Measurements from ENCODE around the gene FNDC11.

FNDC11 gene

GRCh38 chr20:63544241-63544957 is 9.6 kb upstream of the FNDC11 start:
- no peak for TF ChIP-seq CTCF (IDR thresholded peaks at IDR 0.05; ENCODE audit: low read depth, low read length, missing control alignments)
- no peak overlapping the region for H3K4me3 ChIP-seq (ENCODE audit: low read depth, low read length)
- no peak for DNase-seq (ENCODE audit: low read depth)

DNA sequence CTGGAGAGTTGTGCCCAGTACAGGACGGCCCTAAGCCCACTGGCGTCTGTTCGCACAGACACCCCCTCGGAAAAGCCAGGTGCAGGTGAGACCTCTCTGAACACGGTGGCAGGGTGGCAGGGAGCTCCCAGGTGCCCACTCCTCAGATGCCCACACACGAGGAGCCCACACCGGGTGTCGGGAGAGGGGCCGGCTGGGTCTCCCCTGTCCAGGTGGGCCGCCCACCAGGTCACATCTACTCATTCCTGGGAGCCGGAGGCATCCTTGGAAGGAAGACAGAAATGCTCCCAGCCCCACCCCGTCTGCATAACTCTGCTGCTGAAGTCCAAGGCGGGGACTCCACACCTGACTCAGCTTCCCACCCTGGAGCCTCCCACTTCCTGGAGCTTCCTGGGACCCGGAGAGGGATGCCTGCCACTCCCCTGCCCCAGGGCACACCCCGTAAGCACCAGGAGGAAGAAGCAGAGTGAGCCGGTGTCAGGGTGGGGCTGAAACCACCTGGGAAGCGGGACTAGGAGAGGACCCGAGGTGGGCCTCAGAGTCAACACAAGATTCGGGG is 8.9 kb upstream of the FNDC11 start:
- no peak overlapping the region for H3K4me3 ChIP-seq (ENCODE audit: low read depth, low read length)
- DNase-seq (ENCODE audit: low read depth), result no peak
- no peak for TF ChIP-seq CTCF (IDR thresholded peaks at IDR 0.05; ENCODE audit: low read depth, low read length, missing control alignments)

GRCh38 chr20:63545814-63546213 is 8.1 kb upstream of the FNDC11 start:
- no peak for DNase-seq (ENCODE audit: low read depth)
- TF ChIP-seq CTCF (IDR thresholded peaks at IDR 0.05; ENCODE audit: low read depth, low read length, missing control alignments), result no peak
- no peak overlapping the region for H3K4me3 ChIP-seq (ENCODE audit: low read depth, low read length)

DNA sequence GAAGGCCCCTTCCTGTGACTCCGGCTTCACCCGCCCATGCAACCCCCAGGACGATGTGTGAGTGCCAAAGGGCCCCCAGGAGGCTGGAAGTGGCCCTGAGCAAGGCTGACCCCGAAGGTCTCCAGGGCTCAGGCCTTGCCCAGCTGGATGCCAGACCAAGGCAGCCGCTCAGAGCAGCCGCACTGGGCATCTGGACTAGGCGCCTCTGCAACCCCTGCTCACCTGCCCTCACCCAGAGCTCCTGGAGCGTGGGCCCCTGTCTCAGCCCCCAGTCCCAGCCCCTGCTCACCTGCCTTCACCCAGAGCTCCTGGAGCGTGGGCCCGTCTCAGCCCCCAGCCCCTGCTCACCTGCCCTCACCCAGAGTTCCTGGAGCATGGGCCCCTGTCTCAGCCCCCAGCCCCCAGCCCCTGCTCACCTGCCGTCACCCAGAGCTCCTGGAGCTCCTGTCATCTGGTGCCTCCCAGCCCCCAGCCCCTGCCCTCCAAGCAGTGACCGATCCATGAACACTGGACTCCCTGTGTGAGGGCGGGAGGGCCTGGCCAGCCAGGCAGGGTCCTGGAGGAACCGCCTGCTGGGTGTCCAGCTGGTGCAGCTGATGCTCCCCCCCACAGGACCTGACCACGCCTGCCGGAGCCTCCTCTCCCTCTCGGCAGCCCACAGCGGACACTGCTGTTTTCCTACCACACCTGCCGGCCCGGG is 7.6 kb upstream of the FNDC11 start:
- TF ChIP-seq CTCF (IDR thresholded peaks at IDR 0.05; ENCODE audit: low read depth, low read length, missing control alignments), result no peak
- no peak overlapping the region for H3K4me3 ChIP-seq (ENCODE audit: low read depth, low read length)
- no peak for DNase-seq (ENCODE audit: low read depth)

GRCh38 chr20:63546956-63547724 is 6.8 kb upstream of the FNDC11 start:
- TF ChIP-seq CTCF (IDR thresholded peaks at IDR 0.05; ENCODE audit: low read depth, low read length, missing control alignments), result no peak

DNA sequence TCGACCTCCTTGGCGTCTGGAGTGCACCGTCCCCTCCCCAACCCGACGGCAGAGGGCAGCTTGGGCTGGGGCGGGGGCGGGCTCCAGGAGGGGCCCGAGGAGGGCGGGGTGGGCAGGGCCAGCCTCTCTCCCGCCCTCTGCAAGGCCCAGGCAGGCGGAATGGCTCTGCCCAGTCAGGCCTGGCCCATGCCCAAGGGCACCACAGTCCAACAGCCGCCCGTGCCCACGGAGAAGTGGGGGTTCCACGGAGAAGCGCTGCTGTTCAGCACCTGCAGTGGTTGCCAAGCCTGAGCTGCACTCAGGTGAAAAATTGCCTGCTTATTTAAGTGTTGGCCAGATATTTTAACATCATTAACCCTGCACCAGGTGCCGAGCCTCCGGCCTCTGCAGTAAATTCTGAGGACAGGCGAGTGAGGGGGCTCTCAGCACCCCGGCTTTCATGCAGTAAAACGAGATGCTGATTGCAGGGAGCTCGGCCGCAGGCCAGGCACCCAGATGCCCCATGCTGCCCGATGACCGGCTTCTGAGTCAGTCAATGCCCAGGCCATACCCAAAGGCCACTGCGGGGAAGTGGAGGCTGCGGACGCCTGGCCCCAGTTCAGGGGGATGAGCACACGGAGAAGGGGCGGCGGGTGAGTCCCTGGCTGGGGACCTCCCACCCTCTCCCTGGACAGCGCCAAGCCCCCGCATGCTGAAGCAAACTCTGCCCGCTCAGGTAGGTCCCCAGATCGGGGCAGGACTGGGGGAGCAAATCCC is 6.1 kb upstream of the FNDC11 start, which contains the start of gene SRMS:
SRMS (minus strand) TSS at position 25 of the 756 bp plus-strand sequence. CDS start 286 bp downstream, outside the sequence.
- no peak for TF ChIP-seq CTCF (IDR thresholded peaks at IDR 0.05; ENCODE audit: low read depth, low read length, missing control alignments)
- DNase-seq (ENCODE audit: low read depth), result no peak
- no peak within 1 kb of the TSS for H3K4me3 ChIP-seq (ENCODE audit: low read depth, low read length)

More at GRCh38 chr20:63546956-63547724, 6.8 kb upstream of the FNDC11 start:
- H3K4me3 ChIP-seq (ENCODE audit: low read depth, low read length), result no peak overlapping the region
- no peak for DNase-seq (ENCODE audit: low read depth)

All from GM12864 (cell line).